Brain pericyte (primary cell): Measurements from ENCODE around the gene NGEF.

Experiments
- DNase-seq: peaks from one replicate; pipeline ENCODE4 v3.0.0-alpha.2; 2012; ENCODE audit warnings: low read depth, low spot score

NGEF gene

DNA sequence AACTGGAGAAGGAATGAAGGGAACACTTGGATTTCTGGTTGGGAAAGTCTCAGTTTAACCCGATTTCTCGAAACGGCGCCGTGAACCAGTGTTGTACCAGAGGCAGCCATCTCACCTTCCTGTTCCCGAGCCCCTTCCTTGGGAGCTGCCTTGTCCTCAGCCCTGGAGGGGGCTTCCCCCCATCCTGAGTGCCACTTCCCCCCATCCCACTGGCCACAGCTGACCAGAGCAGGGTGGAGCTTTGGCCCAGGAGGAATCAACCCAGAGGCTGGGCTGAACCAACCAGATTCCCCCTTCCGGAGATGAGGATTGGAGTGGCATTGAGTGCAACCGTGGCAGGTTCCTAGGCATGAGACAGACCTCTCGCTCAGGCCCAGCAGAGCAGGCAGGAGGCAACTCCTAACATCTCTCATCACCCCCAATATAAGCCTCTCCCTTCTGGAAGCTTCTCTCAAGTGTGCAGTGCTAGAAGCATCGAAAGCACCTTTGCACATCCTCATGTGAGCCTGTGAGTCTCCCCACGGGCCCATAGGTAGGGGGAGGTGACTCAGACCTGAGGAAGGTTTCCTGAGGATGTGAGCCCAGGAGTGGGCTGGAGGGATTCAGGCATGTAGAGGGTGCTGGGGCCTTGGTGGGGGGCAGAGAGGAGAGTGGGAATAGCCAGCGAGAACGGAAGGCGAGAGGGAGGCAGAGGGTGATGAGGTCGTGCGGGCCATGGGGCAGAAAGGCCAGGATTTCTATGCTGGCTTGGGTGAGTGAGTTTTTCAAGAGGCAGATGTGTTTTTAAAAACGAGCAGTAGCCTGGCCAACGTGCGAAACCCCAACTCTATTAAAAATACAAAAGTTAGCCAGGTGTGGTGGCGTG lies 11.9 kb downstream of the NGEF start:
- DNase-seq = no peak

DNA sequence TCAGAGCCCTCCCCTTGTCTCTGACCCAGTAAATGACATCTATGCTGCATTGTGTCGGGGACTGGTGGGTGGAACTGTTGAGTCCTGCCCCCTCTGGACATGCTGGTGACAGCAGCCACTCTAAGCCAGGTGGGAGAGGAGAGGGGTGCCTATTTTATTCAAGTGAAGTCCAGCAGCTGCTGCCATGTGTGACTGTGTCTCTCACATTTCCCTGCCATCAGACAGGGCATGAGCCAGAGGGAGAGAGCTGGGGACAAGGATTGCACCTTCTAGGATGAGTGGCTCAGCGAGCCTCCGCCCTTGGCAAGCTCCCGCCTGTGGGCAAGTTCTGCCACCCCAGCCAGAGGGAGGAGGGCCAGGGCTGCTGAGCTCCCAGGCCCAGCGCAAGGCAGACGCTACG lies 13.7 kb downstream of the NGEF start:
- DNase-seq = no peak

DNA sequence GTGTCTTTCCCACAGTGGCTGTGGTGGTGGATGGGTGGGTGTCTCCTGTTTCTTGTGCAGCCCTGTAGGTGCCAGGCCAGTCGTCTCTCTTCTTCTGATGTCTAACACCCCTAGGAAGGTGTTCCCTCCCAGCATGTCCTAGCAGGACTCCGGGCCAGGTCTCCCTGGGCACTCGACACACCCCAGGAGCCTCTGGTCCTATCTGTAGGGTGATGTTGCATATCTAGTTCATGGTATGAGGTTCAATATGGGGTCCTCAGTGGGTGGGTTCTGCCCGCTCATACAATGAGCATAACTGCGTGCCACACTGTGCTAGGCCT lies 14.4 kb downstream of the NGEF start:
- no peak for DNase-seq

DNA sequence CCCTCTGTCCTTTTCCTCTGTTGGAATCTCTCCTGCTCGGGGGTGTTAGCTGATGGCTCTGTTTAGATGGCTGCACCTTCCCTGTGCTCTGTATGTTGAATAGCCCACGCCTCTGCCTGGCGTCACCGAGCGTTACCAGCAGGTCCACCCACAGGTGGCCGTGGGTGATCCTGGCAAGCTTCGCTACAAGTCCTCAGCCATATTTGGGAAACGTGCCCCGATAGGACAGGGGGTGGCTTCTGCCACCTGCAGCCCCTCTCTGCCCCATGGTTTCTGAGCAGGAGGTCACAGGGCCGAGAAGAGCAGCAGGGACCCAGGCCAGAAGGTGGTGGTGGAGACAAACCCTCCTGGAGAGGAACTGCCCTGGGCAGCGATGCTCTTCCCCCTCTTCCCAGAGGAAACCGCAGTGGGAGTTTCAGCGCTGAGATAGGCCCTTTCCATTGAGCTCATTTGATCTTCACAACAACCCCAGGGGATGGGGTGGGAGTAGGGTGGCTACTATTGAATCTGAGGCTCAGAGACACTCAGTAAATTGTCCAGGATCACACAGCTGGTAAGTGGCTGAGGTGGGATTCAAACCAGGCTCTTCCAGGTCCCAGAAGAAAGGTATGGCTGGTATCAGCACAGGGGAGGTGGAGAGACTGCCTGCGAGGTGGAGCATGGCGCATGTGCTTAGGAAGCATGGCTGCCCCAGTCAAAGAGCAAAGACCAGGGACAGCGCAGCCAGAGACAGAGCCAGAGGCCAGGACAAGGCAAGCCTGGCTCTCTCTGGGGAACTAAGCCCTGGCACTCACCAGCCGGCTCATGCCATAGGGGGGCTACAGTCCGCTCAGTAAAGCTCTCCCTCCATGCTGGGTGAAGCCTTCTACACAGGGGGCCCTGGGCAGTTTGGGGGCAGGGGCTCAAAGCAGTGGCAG lies 15.0 kb downstream of the NGEF start:
- no peak for DNase-seq

DNA sequence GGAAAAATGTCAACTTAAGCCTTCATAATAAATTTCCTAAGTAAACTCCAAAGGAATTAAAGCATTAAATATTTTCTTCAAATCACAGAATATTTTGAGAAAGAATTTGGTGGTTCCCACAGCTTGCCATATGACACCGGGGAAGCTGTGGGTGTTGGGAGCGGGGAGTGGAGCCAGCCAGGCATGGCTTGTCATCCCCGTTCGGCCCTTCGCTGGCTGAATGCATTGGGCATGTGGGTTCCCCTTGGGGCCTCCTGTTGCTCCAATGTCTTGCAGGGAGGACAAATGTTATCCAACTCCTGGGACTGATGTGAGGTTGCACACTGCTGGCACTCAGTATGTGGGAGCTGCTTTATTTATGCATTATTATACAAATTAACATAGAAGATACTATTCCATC lies 18.6 kb downstream of the NGEF start:
- DNase-seq = no peak

DNA sequence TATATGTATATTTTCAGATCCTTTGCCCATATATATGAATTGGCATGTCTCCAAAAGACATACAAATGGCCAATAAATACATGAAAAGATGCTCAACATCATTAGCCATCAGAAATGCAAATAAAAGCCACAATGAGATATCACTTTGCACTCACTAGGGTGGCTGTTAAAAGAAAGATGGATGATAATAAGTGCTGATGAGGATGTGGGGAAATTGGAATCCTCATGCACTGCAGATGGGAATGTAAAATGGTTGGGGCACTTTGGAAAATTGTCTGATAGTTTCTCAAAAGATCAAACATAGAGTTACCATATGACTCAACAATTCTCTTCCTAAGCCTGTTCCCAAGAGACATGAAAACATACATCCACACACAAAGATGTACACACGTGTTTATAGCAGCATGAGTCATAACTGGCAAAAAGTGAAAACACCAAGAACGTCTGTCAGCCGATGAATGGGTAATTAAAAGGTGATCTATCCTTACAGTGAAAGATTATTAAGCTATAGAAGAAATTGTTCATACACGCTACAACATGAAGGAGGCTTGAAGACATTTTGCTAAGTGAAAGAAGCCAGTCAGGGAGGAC lies 19.7 kb downstream of the NGEF start:
- DNase-seq = no peak

DNA sequence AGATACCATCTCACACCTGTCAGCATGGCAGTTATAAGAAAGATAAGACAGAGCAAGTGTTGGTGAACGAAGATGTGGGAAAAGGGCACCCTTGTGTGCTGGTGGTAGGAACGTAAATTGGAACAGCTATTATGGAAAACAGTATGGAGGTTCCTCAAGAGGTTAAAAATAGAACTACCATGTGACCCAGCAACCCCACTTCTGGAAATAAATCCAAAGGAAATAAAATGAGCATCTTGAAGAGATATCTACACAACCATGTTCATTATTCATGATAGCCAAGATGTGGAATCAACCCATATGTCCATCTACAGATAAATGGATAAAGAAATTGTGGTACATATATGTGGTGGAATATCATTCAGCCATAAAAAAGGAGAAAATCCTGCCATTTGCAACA lies 26.9 kb downstream of the NGEF start:
- no peak for DNase-seq

DNA sequence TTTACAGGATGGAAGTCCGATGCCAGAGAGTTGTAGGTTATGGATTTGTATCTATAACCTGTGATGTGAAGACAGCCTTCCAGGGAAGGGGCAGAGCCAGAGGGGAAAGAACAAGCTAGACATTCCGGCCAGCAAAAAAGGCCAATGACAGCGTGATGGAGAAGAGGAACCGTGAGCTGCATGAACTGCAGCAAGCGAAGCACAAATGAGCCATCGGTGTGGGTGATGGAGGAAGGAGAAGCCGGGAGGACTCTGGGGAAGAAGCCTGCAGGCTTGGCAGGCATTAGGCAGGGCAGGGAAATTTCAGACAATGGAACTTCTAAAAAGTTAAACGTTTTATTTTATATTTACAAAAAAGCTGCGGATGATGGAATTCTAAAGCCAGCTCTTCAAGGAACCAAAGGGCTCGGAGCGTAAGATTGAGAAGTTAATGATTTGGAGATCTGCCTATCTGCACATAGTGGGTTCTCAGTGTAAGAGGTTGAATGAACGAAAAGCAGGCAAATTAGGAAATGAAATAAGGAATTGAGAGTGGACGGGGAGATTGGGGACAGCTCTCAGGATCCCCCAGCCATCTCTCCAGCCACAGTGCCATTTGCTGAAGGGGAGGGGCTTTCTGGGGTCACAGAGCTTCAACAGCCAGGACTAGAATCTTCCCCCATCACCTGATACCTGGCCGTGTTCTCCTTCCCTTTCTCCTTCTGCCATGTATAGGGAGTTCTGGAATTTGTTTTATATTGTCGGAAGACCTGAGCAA lies 28.4 kb downstream of the NGEF start:
- no peak for DNase-seq

DNA sequence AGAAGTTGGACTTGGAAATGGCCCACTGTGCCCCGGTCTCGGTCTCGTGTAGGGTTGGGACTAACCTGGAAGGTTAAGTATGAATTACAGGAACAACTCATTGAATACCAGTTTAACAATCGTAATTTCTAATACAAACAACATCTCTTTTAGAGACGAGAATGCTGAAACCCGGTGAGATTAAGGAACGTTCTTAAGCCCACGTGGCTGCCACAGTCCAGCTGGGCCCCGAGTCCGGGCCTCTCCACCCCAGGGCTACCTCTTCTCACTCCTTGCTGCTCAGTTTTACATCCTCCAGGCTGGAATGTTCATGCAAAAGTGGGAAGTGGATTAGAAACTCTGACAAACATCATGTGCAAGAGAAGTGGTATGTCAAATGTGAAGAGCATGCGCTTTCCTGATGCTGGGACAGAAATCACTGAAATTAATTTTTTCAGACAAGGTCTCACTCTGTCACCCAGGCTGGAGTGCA lies 29.4 kb downstream of the NGEF start:
- DNase-seq = no peak

DNA sequence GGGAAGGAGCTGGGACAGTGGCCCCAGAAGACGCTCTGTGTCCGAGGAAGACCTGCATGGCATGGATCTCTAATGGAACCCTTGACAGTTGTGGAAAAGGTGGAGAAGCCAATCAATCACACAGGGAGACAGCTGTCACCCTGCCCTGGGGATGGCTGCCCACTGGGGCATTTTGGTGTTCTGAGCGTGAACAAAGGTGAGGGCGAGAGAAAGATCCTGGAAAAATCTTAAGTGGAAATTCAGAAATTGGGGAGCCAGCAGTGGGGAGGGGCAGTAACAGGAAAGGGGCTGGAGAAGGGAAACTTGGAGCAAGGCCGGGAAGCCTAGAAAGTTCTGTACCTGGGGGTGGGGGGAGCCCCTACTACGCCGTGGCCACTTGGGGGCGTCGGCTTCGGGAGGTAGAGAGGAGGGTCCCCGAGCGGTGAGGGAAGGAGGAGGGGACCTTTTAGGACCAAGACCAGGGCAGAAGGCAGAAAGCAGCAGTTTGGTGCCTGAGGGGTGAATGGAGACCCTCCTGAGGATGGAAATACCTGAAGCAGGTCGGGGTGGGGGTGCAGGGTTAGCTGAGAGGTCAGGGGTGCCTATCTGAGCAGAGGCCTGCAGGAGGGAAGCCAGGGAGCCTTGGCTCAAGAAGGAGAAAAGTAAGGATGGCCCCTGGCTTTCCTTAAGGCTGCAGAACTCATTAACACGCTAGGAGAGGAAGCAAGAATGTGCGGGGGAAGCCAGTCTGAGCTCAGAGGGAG lies 30.0 kb downstream of the NGEF start:
- no peak for DNase-seq

DNA sequence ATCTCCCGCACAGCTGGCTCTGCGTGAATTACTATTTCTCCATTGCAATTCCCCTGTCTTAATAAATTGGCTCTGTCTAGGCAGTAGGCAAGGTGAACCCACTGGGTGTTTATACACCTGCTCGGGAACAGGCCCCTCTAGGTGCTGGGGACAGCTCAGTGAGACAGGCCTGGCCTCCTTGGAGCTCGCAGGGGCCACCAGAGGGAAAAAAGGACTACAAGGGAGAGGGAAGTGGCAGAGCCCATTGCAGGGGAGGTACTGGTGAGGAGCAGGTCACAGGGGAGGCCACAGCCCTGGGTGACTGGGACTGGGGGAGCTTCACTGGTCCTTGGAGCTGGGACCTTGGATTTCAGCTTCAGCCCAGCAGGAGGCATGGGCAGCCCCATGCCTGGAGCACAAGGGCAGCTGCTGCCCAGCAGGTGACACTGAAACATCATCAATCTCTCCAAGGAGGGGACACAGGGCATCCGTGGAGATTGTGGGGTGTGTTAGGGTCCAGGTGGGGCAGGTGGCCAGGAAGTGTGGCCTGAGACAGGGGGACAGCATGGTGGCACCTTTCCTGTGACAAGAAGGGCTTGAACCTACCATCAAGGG lies 31.2 kb downstream of the NGEF start:
- no peak for DNase-seq

DNA sequence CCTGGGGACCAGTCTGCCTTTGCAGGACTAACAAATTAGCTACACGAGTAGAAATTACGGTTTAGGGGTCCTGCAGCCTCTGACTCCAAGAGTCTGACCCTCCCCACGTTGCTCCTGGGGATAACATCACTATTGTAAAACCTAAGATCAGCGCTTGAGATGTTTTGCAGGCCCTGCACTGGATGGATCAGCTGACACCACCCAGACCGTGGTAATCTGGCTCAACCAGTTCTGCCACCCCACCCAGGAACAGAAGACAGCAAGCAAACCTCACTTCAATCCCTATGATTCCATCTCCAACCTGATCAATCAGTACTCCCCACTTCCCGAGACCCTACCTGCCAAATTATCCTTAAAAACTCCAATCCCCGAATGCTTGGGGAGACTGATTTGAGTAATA lies 31.7 kb downstream of the NGEF start:
- no peak for DNase-seq

DNA sequence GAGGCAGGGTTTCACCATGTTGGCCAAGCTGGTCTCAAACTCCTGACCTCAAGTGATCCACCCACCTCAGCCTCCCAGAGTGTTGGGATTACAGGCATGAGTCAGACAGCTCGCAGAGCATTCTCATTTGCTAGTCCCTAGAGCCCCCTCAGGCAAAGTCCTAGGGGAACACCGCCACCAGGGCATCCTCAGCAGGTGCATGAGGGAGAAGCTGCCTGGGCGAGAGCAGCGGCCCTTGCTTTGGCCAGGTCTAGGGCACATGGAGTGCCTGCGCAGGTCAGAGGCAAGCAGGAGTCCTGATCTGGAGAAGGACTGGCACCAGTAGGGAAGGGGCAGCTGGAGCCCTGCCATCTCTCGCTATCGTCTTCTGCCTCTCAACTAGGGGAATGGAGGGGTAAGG lies 32.4 kb downstream of the NGEF start:
- no peak for DNase-seq

DNA sequence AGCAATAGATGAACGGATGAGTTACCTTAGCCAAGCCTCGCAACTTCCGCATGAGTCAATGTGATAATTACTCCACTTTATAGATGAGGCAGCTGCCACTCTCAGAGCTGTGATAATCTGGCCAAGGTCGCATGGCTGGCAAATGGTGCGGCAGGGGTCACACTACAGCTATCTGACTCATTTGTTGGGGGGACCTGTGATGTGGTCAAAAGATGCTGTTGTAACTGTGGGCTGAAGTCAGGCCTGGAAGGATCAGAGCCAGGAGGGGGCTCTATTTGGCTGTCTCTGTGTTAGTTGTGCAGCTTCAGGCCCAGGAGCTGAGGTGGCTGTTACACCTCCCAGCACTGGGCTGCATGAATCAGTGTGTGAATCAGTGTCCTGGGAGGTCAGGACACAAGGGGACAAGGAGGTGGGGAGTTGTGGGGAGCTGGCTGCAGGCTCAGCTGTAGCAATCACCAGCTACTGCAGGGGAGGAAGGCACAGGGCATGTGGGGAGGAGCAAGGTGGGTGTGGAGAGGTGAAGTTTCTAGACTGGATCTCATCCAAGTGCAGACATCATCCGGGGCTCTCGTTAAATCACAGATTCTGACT lies 33.1 kb downstream of the NGEF start:
- DNase-seq = no peak

DNA sequence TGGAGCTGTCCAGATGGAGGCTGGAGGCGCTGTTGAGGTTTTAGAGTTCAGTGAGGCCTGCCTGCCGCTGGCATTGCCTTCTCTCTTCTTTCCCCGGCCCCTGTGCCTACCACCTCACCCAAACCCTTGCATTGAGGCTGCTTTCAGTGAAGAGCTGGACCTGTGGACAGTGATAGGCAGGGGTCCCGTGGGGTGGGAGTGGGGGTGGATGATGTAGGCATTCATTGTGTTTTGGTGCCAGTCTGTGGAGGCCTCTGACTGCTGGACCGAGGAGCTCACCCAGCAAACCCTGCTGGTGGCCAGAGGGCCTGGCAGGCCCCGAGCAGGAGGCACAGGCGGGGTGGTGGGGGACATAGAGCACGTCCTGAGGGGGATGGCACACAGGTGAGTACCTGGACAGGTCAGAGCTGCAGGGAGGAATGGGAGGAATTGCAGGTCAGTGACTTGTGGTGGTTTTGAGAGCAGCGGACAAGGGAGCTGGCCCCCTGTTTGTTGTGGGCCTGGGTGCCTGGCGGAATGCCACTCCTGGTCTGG lies 35.6 kb downstream of the NGEF start:
- DNase-seq = no peak

DNA sequence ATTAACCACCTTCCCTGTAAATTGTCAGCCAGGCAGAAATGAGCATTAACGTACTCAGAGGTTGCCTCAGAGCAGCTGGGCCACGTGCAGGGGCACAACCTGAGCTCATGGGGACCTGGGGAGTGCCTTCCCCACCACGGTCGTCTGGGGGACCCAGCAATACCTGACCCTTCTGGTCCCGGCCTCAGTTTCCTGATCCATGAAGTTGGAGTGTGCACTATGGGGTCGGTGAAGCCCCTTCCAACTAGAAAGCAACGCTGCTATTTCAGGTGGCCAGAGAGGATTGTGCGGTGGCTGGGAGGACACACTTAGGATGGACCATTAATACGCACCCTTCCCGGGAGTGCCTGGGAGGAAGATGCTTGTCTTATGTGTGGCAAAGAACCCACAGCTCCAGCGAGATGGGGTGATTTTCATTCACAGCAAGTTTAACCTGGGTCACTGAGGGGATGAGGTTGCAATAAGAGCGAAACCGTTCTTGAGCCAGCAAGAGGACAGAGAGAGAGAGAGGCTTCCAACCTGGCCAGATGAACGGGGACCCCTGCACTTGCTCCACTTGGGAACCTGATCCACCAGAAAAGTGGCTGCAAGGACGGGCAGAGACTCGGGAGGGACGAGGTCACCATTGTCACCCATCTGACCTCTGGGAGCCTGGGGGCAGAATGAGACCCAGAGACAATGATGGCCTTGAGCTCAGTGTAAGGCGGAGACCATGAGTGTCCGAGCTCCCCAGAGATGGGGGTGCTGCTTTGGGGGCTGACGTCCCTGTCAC lies 36.2 kb downstream of the NGEF start:
- DNase-seq = no peak

DNA sequence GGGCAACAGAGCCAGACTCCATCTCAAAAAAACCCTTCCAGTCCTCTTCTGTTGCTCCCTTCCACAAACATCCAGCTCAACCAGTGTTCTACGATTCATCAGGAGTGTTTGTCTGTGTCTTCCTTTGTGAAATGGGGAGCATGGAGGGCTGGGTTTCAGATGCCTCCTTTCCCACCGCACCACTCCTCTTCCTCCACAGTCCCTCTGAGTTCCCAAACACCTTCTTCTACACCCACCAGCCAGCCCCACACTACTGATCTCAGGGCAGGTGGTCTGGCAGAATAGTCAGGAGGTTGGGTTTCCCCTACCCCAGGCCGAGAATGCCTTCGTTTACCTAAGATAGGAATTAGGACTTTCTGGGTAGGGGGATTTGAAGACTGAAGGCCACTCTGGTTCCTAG lies 36.9 kb downstream of the NGEF start:
- no peak for DNase-seq

DNA sequence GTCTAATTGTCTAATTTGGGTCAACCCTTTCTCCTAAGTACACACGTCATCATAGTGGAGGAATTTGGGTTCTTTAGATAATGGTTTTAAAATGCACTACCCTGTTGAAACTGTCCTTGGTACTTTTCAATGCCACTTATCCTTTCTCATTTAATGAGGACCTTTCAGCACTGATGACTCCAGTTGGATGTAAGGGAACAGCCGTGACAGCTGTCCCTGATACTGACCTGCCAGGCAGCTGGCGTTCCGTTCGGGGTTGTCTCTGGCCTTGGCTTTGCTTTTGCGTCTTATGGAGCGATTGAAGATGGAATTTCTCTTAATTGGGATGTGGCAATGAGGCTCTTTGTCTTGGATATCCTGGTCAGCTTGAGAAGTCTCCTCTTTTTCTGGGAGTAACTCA lies 38.7 kb downstream of the NGEF start:
- no peak for DNase-seq

DNA sequence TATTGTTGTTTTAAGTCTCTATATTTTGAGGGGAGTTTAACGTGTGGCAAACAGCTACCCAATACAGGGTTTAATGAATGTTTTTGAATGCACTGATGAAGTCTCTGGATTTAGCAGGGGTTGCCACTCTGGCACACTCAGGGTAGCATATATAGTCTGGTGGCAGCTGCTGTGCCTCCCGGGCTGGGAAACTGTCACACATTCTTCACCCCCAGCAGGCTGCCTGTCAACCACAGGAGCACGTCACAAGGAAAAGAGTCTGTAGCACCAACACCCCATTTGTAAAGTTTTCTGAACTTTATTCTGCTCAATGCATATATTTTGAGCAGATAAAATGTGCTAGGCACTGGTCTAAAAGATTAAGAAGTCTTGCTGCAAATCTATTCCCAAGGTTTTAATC lies 39.3 kb downstream of the NGEF start:
- no peak for DNase-seq
